HG03025 (cell line): ENCODE measurements around the gene CDH13.

ENCODE experiments used
- ATAC-seq: cut with Tn5 transposase; IDR thresholded peaks from one replicate; pipeline ENCODE4 v1.9.1; 2021; ENCODE audit warnings: mild to moderate bottlenecking, moderate library complexity; ENCODE audit not compliant: unreplicated experiment, low FRiP score

The CDH13 gene

DNA sequence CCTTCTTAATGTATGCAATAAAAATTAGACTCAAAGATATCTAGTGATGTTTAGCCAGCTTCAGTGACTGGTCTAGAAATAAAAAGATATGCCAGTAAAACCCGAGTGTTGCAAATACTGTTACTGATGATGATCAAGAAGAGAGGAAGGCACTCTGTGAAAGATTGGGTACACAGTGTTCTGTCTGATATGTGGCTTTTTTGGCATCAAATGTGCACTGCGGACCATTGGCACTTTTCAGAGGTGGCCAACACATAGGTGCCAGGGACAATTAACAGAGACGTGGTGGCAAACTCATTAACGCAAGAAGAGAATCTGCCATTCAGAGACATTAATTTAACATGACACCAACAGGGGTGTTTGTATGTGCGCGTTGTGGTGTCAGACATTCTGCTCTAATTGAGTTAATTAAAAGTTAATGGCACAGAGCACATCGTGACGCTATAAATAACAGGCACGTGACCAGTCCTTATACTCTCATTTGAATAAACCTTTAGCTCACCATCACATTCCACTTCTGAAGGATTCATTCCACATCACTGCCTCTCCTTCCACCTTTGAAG is 631.7 kb downstream of the CDH13 start:
- ATAC-seq = no peak

DNA sequence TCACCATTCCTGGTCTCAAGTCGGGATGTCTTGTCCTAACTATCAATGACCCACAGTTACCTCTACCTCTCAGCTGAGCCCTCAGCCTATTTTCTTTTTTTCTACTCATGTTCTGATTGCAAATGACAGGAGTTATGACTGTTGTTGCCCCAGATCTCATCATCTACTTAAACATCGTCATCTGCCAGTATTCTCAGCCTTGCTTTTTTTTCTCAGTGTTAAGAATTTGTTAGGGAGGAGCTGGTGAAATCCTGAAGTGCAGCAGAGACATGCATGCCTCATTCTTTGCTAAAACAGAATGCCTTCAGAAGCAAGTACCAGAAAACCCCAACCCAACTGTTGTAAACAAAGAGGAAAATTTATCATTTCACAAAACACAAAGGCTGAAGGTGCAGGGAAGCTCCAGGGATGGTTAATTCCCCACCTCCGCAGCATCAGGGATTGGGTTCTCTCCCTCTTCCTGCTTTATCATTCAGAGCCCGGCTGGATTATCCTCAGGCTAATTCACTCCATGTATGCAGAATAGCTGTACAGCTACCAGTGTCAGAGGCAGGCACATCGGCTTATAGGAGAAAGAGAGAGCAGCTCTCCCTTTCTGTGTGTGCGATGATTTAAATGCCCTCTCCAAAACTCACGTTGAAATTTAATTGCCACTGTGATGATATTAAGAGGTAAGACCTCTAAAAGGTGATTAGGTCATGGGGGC is 640.2 kb downstream of the CDH13 start:
- no peak for ATAC-seq

DNA sequence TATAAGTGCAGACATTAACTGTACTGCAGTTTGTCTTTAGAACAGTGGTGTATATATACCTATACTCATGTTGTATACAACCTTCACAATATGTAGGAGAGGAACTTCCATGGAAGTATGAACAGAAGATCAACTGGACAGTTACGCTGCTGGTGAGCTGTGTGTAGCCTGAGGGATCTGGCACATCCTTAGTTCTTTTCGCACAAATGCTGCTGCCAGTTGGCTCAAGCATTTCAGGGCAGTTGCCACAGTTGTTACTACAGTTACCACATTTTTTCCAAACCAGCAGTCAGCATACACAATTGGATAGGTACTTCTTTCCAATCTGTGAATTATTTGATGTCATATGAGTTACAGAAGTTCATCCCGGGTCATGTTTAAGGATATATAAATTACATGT is 641.4 kb downstream of the CDH13 start:
- ATAC-seq = no peak

DNA sequence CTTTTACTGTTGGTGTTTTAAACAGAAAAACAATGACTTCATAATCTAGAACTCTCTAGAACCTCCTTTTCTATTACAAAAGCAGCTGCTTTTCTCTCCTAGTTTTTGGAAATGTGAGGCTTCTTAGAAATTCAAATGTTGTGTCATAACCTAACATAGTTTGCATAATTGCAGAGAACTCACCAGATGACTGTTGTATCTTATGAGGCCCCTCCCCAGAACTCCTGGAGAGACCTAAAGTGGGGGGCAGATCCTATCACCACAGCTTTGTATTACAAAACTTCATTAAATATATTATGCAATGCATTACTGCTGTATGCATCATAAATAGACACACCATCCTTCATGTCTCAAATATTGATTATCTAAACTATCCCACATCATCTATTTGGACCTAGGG is 642.3 kb downstream of the CDH13 start:
- ATAC-seq = no peak

DNA sequence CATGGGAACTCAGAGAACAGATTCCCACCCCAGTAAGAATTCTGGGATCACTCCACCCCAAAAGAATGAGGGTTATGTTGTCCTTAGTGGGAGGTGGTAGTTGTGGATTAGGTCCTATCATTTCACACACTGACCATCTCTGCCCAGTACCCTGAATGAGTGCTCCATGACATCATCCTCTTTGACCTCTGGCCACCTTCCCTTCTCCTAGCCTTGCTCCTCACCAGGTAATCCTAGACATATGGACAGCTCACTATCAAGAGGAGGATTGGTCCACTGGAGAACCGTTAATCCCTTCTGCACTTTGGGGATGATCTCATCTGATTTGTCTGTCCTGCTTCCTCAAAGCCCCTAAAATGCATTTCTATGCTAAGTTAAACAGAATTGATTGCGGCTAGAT is 642.8 kb downstream of the CDH13 start:
- ATAC-seq = no peak

DNA sequence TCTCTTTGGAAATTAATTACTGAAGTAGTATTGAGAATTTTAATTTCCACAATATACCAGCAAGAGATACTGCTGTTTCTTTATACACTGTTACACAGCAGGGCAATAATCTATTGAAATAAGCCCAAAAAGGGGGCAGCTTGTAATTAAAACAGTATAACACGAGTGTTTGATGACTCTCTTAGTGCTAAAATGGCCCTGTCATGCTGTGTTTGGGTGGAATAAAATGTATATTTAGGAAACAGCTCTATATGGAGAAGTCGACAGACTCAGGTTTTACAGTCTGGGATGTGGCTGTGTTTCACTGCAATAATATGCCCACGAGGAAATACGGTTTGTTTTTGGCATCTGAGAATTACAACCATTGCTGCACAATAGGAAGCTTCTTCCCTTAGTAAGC is 643.3 kb downstream of the CDH13 start:
- ATAC-seq = no peak

DNA sequence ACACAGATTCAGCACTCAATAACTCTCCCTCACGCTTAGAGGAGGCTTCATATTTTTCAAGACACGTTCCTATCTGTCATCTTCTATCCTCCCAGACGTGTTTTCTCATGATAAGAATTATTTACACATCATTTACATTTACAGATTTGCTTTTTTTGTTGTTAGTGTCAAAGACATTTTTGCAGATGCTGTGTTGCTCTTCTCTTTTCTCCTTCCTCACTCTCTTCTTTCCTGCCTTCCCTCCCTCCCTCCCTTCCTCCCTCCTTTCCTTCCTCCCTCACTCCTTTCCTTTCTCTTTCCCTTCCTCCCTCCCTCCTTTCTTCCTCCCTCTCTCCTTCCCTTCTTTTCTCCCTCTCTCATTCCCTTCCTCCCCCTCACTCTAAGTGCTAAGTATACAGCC is 643.9 kb downstream of the CDH13 start:
- no peak for ATAC-seq

DNA sequence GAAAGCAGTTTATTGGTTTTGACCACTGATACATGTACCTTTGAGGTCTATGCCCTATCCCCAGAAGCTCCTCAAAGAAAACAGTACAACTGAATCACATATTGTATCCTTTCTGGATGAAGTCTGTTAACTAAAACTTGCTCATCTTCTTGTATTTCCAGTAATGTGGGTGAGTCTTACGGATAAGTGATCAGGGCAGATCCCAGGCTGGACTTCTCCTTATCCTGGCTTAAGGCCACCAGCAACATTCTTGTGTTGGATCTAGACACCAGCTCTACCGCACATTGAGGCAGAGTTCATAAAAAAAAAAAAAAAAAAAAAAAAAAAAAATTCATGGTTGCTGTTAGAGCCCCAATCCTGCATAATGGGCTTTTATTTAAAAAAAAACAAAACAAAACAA is 644.4 kb downstream of the CDH13 start:
- no peak for ATAC-seq

DNA sequence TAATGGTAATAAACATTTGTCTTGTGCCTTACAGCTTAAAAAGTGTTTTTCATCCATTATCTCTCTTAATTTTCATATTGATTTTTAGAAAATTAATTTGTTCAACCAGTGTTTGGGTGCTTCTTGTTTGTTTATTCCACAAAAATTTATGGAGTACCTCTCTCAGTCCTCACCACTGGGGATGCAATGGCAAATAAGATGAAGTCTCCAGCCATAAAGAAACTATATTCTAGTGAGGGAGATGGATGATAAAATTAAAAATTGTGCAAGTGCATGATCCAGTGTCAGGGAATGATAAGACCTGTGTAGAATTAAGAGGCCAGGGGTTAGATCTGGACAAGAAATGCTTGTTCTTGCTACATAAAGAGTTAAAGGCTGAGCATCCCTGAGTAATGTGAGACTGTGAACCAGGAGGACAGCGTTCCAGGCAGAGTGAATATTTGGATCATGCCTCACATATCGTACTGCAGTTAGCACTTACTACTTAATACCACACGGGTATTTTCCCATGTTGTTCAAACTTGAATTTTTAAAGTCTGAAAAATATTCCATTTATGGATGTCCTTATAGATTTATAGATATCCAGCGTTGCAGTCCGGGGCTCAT is 645.3 kb downstream of the CDH13 start:
- ATAC-seq = no peak

DNA sequence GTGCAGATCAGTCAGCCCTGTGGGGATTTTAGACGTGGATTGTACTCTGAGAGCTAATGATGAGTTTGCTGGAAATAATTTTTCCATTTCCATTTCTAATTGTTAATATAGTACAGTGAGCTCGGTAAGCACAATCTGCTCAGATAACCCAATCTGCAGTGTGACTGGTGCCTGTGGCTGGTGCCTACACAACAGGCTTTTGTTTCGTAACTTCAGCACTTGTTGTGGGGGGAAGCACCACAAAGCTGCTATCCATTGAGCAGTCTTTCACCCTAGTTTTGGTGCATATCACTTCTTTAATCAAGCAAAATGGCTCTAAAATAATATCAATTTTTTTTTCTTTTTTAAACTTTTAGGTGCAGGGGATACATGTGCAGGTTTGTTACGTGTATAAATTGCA is 646.1 kb downstream of the CDH13 start:
- ATAC-seq = no peak

DNA sequence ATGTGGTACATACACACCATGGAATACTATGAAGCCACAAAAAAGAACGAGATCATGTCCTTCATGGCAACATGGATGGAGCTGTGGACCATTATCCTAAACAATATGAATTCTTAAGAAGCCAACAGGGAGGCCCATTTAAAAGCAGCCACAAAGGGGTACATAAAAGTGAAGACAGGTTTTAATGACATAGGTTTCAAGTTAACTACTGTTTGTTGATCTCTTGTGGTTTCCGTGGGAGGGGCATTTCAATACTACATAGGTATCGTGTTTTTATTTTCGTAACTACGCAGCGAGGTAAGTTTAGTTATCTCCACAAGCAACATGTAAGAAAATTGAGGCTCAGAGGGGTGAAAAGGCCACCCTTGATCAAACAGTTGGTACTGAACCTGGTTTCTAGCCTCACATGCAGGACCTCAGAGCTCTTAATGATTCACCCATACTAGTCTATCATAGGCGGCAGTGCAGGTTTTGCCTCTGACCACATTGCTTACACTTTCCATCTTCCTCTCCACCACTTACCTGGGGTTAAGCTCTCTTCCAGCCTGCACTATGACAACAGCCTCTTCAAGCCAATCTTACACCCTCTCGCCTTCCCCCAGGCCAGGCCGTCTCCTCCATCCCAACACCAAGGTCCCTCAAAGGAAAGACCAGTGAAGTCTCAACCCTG is 646.9 kb downstream of the CDH13 start:
- ATAC-seq = no peak

DNA sequence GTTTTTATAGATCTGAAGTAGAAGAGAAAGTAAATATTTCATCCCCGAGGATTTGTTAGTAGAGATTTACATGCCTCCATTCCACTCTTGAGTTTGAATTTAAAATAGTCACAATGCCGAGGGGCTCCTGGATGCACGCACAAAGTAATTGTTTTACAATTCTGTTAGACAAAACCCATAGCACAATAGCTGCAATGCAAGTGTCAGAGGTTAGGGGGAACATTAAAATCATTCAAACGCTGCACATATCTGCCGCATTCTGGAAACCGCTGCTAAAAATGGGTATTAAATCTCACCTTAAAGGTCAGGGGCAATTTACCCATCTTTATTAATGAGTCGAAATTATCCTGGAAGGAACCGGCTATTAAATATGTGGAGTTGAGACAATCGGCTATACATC is 652.5 kb downstream of the CDH13 start:
- no peak for ATAC-seq

DNA sequence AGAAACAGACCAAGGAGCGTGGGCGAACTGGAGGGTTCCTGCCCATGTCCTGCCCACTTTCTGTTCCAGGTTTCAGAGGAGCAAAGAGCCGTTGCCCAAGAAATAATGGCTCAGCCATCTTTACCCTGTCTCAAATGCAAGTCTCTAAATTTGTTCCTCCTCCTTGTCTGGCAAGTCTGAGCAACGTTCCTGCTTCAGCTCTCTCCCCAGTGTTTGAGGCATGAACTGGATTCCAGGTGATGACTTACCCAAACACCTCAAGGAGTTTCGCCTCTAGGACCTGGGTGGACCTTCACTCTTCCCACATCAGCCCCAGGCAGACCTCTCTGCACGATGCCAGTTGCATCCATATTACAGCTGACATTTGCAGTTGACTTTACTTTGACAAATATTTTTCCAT is 659.2 kb downstream of the CDH13 start:
- ATAC-seq = no peak

DNA sequence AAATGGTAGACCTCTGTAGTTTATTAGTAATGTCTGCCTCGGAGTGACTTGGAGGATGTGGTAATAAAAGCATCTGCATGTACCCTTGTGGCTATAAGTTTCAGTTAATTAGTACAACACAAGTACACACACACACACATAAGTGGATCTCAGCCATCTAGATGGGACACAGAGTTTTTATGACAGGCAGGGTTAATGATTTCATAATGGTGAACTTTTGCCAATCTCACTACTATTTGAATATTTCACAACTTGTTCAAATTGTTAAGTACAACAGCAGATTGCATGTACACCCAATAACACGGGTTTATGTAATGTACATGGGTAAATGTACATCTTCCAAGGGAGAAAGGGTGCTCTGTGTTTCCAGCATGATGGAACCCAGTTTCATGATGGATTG is 669.7 kb downstream of the CDH13 start:
- no peak for ATAC-seq

DNA sequence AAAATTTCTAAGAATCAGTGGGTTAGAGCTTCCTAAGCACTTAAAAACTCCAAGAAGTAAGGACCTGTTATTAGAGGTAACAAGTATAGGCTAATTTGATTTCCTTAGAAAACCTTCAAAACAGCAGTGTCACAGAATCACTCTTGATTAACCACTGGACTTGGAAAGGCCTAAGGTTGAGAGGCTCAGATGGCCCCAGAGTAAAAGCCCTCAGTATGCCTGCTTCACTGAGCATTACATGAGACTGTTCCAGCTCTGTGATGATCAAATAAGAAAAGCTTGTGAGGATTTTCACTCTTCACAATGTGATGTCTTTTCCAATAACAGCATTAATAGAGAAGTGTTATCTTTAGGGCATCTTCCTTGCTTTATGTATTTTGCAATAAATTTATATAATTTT is 671.8 kb downstream of the CDH13 start:
- no peak for ATAC-seq

DNA sequence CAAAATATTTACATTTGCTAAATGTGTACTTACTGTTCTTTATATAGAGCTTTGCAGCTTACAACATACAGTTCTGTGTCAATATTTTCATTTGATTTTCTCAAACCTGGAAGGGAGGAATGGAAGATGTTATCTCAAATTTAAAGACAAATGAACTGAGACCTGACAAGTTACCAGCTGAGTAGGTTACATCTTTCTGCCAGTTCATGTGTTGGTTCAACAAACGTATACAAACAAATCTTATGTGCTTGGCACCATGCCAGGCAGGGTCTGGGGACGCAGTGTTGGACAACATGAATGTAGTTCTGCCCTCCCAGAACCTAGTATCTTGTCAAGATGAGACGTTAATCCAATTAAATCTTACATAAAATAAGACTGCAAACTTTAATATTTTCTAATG is 673.6 kb downstream of the CDH13 start:
- ATAC-seq = no peak

DNA sequence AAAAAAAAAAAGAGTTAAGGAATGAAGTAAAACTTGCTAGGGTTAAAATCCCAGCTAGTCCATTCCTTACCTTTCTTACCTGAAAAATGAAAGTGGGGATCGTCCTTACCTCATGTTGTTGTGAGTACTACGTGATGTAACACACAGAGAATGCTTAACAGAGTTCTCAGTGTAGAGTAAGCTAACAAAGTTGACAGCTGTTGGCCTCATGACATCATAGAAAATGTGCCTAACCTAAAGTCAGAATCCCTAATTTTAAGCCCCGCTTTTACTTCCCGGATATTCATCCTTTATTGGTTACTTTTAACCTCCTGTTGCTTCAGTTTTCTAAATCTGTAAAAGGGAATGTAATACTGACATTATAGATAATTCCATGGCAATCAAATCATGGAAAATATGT is 675.2 kb downstream of the CDH13 start:
- no peak for ATAC-seq

DNA sequence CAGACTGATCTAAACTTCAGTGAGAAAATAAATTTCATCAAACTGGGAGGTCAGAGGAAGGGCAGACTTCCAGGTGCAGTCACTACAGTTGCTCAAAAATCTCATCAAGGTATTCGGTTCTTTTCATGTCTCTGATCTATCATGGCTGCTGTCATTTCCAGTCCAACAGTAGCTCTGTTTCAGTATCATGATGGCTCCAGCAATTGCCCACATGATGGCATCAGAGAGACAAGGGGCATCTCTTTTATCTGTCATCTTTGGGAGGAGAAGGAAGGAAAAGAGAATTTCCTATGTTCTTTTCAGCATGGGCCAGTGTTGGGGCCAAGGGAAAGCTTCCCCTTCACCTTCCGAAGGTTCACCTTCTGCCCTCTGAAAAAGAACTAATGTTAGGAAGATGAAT is 676.1 kb downstream of the CDH13 start:
- ATAC-seq = no peak

DNA sequence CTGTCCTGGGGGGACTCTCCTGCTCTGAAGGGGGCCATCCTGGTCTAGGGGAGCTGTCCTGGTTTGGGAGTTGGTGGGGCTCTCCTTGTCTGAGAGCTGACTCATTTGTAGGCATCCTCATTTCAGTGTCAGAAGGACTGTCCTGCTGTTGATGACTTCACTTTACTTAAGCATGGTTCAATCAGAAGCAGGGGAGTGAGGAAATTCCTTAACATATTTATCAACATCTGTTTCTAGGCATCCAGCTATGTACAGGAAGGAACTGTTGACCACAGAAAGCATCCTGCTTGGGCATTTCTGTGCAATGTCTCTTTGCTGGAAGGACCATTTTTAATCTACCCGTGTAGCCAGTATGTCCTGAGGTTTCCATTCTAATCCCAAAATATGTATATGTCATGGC is 678.3 kb downstream of the CDH13 start:
- no peak for ATAC-seq

DNA sequence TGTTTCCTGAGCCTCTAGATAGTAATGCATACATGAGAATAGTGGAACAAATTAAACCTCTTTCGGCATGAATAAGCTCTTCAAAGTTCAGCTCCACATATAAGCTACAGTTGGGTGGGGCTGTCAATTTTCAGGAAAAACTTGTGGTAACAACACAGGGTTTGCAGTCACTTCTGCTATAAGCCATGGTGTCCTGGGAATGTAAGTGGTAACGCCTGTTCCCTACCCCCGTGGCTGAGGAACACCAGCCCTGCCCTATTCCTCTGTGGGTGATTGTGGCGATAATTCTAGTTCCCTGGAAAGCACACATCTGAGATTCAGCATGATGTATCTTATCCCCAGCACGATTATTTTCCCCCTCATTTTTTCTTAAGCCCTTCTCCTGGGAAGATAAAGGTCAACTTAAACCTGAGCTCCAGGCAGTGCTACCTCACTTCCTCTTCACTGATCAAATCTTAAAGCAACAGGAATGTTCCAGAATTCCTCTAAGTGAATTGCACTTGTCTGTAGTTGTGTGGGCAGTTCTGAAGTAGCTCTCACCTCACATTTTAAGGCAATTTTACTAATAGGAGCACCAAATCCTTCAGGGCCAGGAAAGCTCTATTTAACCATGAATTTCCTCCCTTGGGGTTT is 680.3 kb downstream of the CDH13 start:
- no peak for ATAC-seq

DNA sequence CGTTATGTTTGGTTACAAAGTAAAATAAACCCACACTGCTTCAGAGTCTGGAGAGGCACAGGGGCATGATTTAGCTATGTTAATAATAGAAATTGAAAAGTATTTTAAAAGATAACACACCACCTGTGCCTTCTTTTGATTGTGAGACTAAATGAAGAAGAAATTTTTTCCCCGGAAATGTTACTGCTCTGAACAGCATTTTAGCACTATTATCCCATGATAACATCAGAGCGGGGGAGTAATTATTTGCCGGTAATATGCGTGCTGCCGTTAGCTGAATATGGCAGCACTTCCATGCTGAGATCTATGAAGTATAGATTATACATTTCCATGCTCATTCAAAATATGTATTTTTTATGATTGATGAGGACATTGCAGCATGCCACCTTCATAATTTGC is 680.8 kb downstream of the CDH13 start:
- ATAC-seq = no peak
